ENCODE results near the gene DIP2A. TPM values are rescaled to one million over a fixed set of nuclear protein-coding genes. Genes with fewer than 3 reads are reported as not detected.

Gene DIP2A
- total and polyA plus RNA-seq, 2 experiments from 2014 or later, result 18.5 to 36.3 TPM

- Histone ChIP-seq H3K4me2 (no peak overlapping the region), H3F3A (replicated peaks; ENCODE audit: low read depth) (no peaks in the 10 kb centered on the region), H3K79me2 (replicated peaks; ENCODE audit: insufficient read depth) (no peaks in the 10 kb centered on the region), H3K4me3 (no peak overlapping the region), H3K27ac (ENCODE audit: low read depth) (no peak overlapping the region), H3K4me1 (ENCODE audit: insufficient read depth) (peaks cover 31% of the 10 kb centered on the region), H4K20me1 (replicated peaks; ENCODE audit: insufficient read depth) (no peaks in the 10 kb centered on the region), H3K27me3 (ENCODE audit: insufficient read depth) (no peaks in the 10 kb centered on the region), H2AFZ (no peak overlapping the region), H3K36me3 (ENCODE audit: insufficient read depth) (no peaks in the 10 kb centered on the region), H3K9me2 (ENCODE audit: insufficient read depth) (no peaks in the 10 kb centered on the region; the same call in 1 of the 2 replicates)
- Mint-ChIP-seq H3K36me3 (ENCODE audit: low read depth) (no peaks in the 10 kb centered on the region), H3K4me3 (no peak overlapping the region), H3K27me3 (ENCODE audit: insufficient read depth, low read depth, poor library complexity) (no peaks in the 10 kb centered on the region), H3K9me3 (peaks cover 6% of the 10 kb centered on the region; the same call in 2 of the 3 replicates), H3K4me1 (peaks cover 31% of the 10 kb centered on the region), H3K27ac (no peak overlapping the region)
- ATAC-seq, result no peak
- TF ChIP-seq STAT1 (IDR thresholded peaks at IDR 0.05; ENCODE audit: unreplicated experiment) (no peak), ZNF114 (CRISPR knock-in tag; IDR thresholded peaks at IDR 0.05) (no peak), NANOG (IDR thresholded peaks at IDR 0.05; ENCODE audit: borderline replicate concordance) (no peak), ZNF462 (CRISPR knock-in tag; IDR thresholded peaks at IDR 0.05) (no peak), CREB1 (CRISPR knock-in tag; IDR thresholded peaks at IDR 0.05; ENCODE audit: low read depth) (no peak), EZH2phosphoT487 (IDR thresholded peaks at IDR 0.05; ENCODE audit: unreplicated experiment) (no peak), CTCF (conservative IDR thresholded peaks at IDR 0.05; ENCODE audit: low read depth in 2 of 2) (no peak), REST (IDR thresholded peaks at IDR 0.05; ENCODE audit: unreplicated experiment) (no peak), JUNB (IDR thresholded peaks at IDR 0.05; ENCODE audit: unreplicated experiment) (no peak), EZH2 (IDR thresholded peaks at IDR 0.05; ENCODE audit: low read depth, unreplicated experiment) (no peak), ETS1 (IDR thresholded peaks at IDR 0.05) (no peak), ZNF331 (CRISPR knock-in tag; IDR thresholded peaks at IDR 0.05; ENCODE audit: low read depth) (no peak), POLR2AphosphoS5 (IDR thresholded peaks at IDR 0.05; ENCODE audit: low read depth) (no peak)
- DNase-seq (ENCODE audit: low spot score), result no peak
Measured at GRCh38 chr21:46600978-46601377, 142.3 kb downstream of the DIP2A start.

Data from GM23338 (cell line).